Activated T-cell treated with anti-CD3 and anti-CD28 coated beads, Interleukin-2, amount 50 U/mL, for 24 hours (primary cell): ENCODE measurements around the gene KRT4.

Experiments used
- DNase-seq: peaks from one replicate; pipeline ENCODE4 v3.0.0-alpha.2; 2020
- H3K27ac Mint-ChIP-seq: 2 replicates; pipeline ENCODE4 v1.8.0; 2020; ENCODE audit warnings: mild to moderate bottlenecking, mixed read lengths
- H3K27me3 Mint-ChIP-seq: 2 replicates; pipeline ENCODE4 v1.8.0; 2020; ENCODE audit warnings: mixed read lengths
- H3K36me3 Mint-ChIP-seq: 2 replicates; pipeline ENCODE4 v1.8.0; 2020; ENCODE audit warnings: low read depth, mixed read lengths
- H3K4me1 Mint-ChIP-seq: 2 replicates; pipeline ENCODE4 v1.8.0; 2020; ENCODE audit warnings: low read depth, mixed read lengths
- H3K4me3 Mint-ChIP-seq: 2 replicates; pipeline ENCODE4 v1.8.0; 2020; ENCODE audit warnings: mild to moderate bottlenecking, moderate library complexity, mixed read lengths
- H3K9me3 Mint-ChIP-seq: 2 replicates; pipeline ENCODE4 v1.8.0; 2020; ENCODE audit warnings: mixed read lengths

The KRT4 gene

GRCh38 chr12:52788876-52789636, 24.9 kb downstream of the KRT4 start:
- H3K4me1 Mint-ChIP-seq, result peaks cover 30% of the 10 kb centered on the region
- DNase-seq, result no peak
- H3K27me3 Mint-ChIP-seq, result peaks cover 33% of the 10 kb centered on the region
- H3K4me3 Mint-ChIP-seq, result no peak overlapping the region
- H3K36me3 Mint-ChIP-seq, result no peaks in the 10 kb centered on the region
- no peak overlapping the region for H3K27ac Mint-ChIP-seq
- no peaks in the 10 kb centered on the region for H3K9me3 Mint-ChIP-seq

DNA sequence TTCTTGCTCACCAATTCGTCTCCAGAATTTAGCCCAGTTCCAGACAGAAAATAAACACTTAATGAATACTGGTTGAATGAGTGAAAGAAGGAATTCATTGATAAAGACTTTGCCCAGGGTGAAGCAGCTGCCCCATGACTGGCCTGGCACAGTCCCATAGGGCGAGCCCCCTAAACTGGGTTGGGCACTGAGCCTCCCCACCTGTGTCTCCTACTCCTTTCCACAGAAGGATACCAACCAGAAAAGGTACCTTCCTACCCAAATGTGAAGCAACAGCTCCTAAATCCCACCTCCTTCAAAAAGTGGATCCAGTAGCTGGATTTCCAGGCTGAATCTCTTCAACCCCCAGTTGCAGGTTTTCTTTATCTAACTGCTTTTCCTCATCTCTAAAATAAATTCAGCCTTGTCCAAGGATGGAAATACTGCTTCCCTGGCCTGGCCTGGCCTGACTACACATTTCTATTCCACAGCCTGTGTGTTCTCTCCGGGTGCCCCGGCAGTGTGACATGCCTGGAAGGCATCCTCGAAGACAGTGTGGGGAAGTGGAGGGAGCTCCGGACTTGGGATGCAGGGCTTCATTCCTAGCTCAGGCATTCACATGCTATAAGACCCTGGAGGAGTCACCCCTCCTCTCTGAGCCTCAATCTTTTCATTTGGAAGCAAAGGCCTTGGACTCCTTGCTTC, 25.6 kb downstream of the KRT4 start:
- Mint-ChIP-seq H3K4me1 (peaks cover 27% of the 10 kb centered on the region), H3K27me3 (peaks cover 35% of the 10 kb centered on the region), H3K4me3 (no peak overlapping the region), H3K9me3 (no peaks in the 10 kb centered on the region), H3K36me3 (no peaks in the 10 kb centered on the region), H3K27ac (no peak overlapping the region)
- no peak for DNase-seq

DNA sequence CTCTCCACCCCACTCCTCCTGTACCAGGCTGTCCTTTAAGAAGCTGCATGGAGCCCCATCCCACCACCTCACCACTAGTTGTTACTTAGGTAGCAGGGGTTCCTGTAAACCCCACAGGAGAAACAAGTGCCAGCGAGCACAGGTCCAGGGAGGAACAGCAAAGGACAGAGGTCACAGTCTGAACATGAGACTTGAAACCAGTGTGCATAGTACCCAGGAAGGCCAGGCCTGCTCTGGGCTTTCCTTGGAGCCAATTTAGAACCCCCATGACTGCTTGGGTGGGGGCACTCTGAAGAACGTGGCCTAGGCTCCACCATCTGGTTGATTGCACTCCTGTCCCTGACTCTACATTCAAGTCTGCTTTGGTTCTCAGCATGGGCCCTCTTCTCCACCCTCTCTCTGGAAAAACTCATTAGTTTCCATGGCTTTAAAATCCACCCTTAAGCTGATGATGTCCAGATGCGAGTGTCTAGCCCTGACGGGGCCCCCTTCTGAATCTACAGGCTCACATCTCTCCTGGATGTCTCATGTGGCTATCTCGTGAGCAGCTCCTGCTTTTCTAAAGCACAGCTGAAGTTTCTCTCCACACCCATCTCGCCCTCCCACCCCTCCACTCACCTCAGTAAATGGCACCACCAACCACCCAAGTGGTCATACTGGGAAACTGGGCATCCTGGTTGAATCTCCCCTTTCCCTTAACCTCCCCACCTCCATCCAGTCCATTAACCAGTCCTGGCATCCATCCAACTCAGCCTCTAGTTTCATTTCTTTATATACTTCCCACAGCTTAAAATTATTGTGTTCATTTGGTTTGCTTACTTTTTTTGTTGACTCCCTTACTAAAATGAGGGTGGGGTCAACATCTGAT, 26.4 kb downstream of the KRT4 start:
- Mint-ChIP-seq H3K27me3 (peaks cover 36% of the 10 kb centered on the region), H3K9me3 (no peaks in the 10 kb centered on the region), H3K27ac (no peak overlapping the region), H3K4me3 (no peak overlapping the region), H3K4me1 (peaks cover 20% of the 10 kb centered on the region), H3K36me3 (no peaks in the 10 kb centered on the region)
- DNase-seq, result no peak

DNA sequence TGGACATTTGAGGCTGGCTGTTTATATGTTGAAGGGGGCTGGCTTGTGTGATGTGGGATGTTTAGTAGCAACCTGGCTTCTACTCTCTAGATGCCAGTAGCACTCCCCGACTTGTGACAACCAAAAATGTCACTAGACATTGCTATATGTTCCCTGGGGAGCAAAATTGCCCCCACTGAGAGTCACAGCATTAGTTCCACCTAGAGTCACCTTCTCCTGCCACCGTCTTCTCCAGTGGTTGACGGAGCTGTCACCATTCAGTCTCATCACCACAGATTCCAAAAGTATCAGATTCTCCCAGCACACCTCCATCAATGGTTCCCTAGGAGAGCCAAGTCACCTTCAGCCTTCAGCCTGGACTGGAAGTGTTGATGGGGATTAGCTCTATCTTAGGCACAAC, 29.0 kb downstream of the KRT4 start:
- H3K27me3 Mint-ChIP-seq, result peaks cover 26% of the 10 kb centered on the region
- H3K9me3 Mint-ChIP-seq, result no peaks in the 10 kb centered on the region
- no peak overlapping the region for H3K27ac Mint-ChIP-seq
- peaks cover 4% of the 10 kb centered on the region for H3K4me1 Mint-ChIP-seq
- DNase-seq, result no peak
- H3K36me3 Mint-ChIP-seq, result no peaks in the 10 kb centered on the region
- H3K4me3 Mint-ChIP-seq, result no peak overlapping the region

DNA sequence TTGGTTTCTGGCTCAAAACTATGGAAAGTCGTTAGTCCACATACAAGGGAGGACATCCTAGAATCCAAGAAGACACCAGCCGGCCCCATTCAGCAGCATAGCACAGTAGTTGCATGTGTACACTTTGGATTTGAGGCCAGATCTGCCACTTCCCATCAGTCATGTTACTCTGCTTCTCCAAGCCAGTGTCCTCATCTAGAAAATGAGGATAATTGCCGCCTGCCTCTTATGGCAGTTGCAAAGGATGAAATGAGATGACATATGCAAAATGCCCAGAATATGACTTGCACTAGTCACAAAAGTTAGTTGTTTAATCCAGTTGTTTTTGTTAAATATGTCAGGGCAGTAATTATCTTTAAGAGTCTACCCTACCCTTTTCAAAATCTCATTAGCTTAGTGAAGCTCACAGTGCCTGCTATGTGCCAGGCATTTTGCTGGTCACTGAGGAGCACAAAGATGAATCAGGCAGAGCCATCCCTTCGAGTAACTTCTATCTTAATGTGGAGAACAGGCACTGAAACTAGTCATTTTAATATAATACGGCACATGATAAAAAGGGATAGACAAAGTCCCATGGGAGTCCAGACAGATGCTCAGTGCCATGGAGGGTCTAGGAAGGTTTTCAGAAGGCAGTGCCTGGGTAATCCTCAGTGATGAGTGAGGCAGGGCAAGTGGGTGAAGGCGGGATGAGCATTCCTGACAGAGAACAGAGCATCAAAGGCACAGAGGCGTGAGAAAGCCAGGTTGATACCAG, 30.2 kb downstream of the KRT4 start:
- no peaks in the 10 kb centered on the region for H3K4me1 Mint-ChIP-seq
- H3K27me3 Mint-ChIP-seq, result peaks cover 14% of the 10 kb centered on the region
- no peaks in the 10 kb centered on the region for H3K36me3 Mint-ChIP-seq
- no peak for DNase-seq
- no peak overlapping the region for H3K4me3 Mint-ChIP-seq
- no peak overlapping the region for H3K27ac Mint-ChIP-seq
- no peaks in the 10 kb centered on the region for H3K9me3 Mint-ChIP-seq

- Mint-ChIP-seq H3K4me1 (no peaks in the 10 kb centered on the region), H3K9me3 (no peaks in the 10 kb centered on the region), H3K27ac (no peak overlapping the region), H3K36me3 (no peaks in the 10 kb centered on the region), H3K4me3 (no peak overlapping the region), H3K27me3 (peaks cover 3% of the 10 kb centered on the region)
- no peak for DNase-seq
These were observed 31.4 kb downstream of the KRT4 start for GRCh38 chr12:52782502-52782901.

DNA sequence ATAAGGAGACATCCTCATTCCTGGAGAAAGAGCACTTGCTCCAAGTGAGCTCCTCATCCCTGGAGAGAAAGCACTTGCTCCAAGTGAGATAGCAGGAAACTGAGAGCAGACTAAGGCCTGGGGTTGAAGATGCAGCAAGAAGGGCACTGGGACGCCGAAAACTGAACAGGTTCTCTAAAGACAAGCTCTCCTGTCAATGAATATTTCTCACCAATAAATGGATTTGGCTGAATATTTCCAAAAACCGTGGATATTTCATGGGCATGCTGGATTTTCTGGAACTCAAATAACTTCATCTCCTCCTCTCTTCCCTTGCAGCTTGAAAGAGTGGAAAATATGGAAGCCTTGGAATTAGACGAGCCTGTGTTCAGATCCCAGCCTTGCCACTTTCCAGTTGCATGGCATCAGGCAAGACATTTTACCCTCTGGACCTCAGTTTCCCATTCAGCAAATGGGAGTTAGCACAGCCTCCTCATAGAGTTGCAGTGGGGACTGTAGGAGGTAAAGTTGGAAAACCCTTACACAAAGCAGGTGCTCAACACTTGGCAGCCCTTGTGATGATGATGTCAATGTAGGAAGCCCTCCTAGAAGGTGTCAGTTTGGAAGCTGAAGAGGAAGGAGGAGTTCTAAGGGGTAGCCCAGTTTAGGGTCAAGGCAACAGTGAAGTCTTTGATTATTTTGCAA, 32.4 kb downstream of the KRT4 start:
- no peak for DNase-seq
- Mint-ChIP-seq H3K9me3 (no peaks in the 10 kb centered on the region), H3K36me3 (no peaks in the 10 kb centered on the region), H3K4me3 (no peak overlapping the region), H3K27me3 (peaks cover 3% of the 10 kb centered on the region), H3K4me1 (no peaks in the 10 kb centered on the region), H3K27ac (no peak overlapping the region)

DNA sequence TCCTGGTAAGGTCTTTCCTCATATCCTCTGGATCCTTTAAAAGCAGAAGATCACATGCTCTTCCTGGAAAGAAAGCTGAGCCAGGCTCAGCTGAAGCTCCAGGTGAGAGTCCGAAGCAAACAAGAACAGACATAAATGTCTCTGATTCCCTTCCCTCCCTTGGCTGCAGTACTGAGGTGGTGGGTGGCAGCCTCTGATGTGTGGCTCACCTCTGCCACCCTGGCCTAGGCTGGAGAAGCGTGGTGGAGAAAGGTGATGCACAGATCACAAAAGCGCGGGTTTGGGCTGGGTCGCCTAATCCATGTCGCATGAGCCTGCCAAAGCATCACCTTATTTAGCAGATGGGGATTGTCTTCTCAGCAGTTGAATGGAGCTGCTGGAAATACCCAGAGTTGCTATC, 34.0 kb downstream of the KRT4 start:
- Mint-ChIP-seq H3K27ac (no peak overlapping the region), H3K36me3 (no peaks in the 10 kb centered on the region), H3K27me3 (peaks cover 3% of the 10 kb centered on the region), H3K9me3 (no peaks in the 10 kb centered on the region), H3K4me1 (no peaks in the 10 kb centered on the region), H3K4me3 (no peak overlapping the region)
- no peak for DNase-seq

- Mint-ChIP-seq H3K36me3 (no peaks in the 10 kb centered on the region), H3K27ac (no peak overlapping the region), H3K4me1 (no peaks in the 10 kb centered on the region), H3K27me3 (peaks cover 3% of the 10 kb centered on the region), H3K4me3 (no peak overlapping the region), H3K9me3 (no peaks in the 10 kb centered on the region)
- DNase-seq, result no peak
These were observed 35.1 kb downstream of the KRT4 start for GRCh38 chr12:52778833-52779232.

DNA sequence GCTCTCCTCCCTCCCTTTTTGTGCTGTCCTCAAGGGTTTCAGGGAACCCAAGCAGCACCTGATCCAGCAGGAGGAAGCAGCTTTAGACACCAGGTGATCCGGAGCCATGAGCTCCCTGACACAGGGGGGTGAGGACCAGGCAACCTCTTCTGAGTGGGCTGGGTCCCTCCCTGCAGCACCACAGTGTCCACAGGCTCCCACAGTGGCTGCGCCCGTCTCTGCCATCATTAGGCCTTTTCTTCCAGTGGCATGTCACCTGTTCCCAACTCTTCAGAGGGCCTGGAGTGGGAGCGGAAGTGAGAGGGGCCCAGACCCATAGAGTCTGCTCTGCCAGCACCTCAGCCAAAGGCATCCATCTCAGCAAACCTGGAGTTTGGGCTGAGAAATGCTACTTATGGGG, 36.4 kb downstream of the KRT4 start:
- no peaks in the 10 kb centered on the region for H3K36me3 Mint-ChIP-seq
- no peak for DNase-seq
- H3K9me3 Mint-ChIP-seq, result no peaks in the 10 kb centered on the region
- H3K4me1 Mint-ChIP-seq, result no peaks in the 10 kb centered on the region
- no peak overlapping the region for H3K27ac Mint-ChIP-seq
- no peak overlapping the region for H3K4me3 Mint-ChIP-seq
- H3K27me3 Mint-ChIP-seq, result no peaks in the 10 kb centered on the region

DNA sequence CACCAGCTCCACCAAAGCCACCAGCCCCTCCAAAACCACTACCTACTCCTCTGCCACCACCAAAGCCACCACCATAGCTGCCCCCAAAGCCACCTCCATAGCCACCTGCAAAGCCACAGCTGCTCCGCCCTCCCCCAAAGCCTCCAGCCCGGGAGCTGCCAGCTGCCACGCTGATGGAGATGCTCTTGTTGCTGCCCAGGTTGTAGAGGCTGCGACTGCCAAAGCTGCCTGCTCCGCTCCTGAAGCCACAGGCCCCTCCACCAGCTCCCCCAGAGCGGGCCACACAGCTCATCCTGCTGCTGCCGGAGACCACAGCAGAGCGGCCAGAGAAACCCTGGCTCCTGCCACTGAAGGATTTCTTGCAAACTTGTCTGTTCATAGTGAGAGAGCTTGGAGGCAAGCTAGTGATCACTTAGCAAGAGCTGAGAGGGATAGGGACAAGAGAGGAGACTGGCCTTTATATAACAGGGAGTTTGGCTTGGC, 37.0 kb downstream of the KRT4 start, which contains the start of gene KRT76:
Gene KRT76, minus strand, starts transcription at position 433 of the 483 bp plus-strand sequence. Its CDS starts 54 bp downstream, at position 379.
- Mint-ChIP-seq H3K27me3 (no peaks in the 10 kb centered on the region), H3K4me1 (no peaks in the 10 kb centered on the region), H3K9me3 (no peaks in the 10 kb centered on the region), H3K4me3 (no peak within 1 kb of the TSS), H3K36me3 (no peaks in the 10 kb centered on the region), H3K27ac (no peak within 1 kb of the TSS)
- no peak for DNase-seq

GRCh38 chr12:52776435-52776834, 37.5 kb downstream of the KRT4 start:
- no peak overlapping the region for H3K27ac Mint-ChIP-seq
- H3K4me3 Mint-ChIP-seq, result no peak overlapping the region
- H3K27me3 Mint-ChIP-seq, result no peaks in the 10 kb centered on the region
- H3K36me3 Mint-ChIP-seq, result no peaks in the 10 kb centered on the region
- H3K9me3 Mint-ChIP-seq, result no peaks in the 10 kb centered on the region
- no peaks in the 10 kb centered on the region for H3K4me1 Mint-ChIP-seq
- DNase-seq, result no peak

DNA sequence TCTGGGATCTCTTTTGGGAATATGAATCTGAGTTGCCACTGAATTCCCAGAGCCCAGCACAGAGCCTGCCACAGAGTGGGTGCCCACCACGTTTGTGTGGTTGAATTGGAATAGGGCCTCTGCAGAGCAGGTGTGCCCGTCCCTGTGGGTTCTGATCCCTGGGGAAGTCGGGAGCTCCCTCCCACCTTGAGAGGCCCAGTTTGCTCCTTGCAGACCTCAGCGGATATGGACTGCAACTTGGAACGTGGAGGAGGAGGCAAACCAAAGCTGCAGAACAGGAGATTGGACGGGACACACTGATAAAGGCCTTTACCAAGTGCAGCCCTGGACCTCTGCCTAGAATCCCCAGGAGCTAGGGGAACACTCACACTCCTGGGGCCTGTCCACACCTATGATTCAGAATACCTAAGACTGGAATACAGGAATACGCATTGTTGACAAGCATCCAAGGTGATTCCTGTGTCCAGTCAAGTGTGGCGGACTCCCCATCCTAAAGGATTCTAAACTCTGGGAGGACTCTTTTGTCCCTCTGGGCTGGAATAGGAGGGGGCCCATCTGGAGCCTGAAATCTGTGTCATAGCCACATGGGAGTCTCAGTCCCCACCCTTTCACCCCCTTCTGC, 39.2 kb downstream of the KRT4 start:
- Mint-ChIP-seq H3K4me3 (no peak overlapping the region), H3K4me1 (no peaks in the 10 kb centered on the region), H3K27ac (no peak overlapping the region), H3K9me3 (no peaks in the 10 kb centered on the region), H3K27me3 (no peaks in the 10 kb centered on the region), H3K36me3 (no peaks in the 10 kb centered on the region)
- no peak for DNase-seq
